Measurements from ENCODE around the gene LRRC32.

- TF ChIP-seq, protein P1, sequence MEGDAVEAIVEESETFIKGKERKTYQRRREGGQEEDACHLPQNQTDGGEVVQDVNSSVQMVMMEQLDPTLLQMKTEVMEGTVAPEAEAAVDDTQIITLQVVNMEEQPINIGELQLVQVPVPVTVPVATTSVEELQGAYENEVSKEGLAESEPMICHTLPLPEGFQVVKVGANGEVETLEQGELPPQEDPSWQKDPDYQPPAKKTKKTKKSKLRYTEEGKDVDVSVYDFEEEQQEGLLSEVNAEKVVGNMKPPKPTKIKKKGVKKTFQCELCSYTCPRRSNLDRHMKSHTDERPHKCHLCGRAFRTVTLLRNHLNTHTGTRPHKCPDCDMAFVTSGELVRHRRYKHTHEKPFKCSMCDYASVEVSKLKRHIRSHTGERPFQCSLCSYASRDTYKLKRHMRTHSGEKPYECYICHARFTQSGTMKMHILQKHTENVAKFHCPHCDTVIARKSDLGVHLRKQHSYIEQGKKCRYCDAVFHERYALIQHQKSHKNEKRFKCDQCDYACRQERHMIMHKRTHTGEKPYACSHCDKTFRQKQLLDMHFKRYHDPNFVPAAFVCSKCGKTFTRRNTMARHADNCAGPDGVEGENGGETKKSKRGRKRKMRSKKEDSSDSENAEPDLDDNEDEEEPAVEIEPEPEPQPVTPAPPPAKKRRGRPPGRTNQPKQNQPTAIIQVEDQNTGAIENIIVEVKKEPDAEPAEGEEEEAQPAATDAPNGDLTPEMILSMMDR (conservative IDR thresholded peaks at IDR 0.05; ENCODE audit: low read length), result no peak
- TF ChIP-seq EZH2phosphoT487 (IDR thresholded peaks at IDR 0.05; ENCODE audit: borderline replicate concordance), result no peak
Measured at GRCh38 chr11:76653674-76654284, 16.8 kb downstream of the LRRC32 start.
